GM23338 (cell line): ENCODE data around the gene MAP1LC3A. TPM values are rescaled to one million over a fixed set of nuclear protein-coding genes. Genes with fewer than 3 reads are reported as not detected.

Experiments used
- ATAC-seq: fragments of 200-7000 bp; cut with Tn5 transposase; 3 replicates; pipeline ENCODE4 v1.9.1; 2020
- DNase-seq: peaks from one replicate; pipeline ENCODE4 v3.0.0-alpha.2; 2015; ENCODE audit warnings: low spot score
- H2AFZ ChIP-seq: fragments of 200-600 bp; sonication (generic); 2 replicates; pipeline ENCODE4 v1.8.0; 2016; ENCODE audit warnings: antibody characterized with exemption, mild to moderate bottlenecking, moderate library complexity
- H3F3A ChIP-seq: fragments of 200-600 bp; sonication (generic); replicated peaks from 2 replicates; pipeline ENCODE4 v1.8.0; 2017; ENCODE audit warnings: antibody characterized with exemption, mixed run types, low read depth
- H3K27ac ChIP-seq: fragments of 200-600 bp; sonication (generic); 2 replicates; pipeline ENCODE4 v1.6.1; 2016; ENCODE audit warnings: low read depth
- H3K27me3 ChIP-seq: fragments of 200-600 bp; sonication (generic); 2 replicates; pipeline ENCODE4 v1.8.0; 2016; ENCODE audit warnings: mild to moderate bottlenecking, mixed run types, moderate library complexity; ENCODE audit not compliant: insufficient read depth
- H3K36me3 ChIP-seq: fragments of 200-600 bp; sonication (generic); 2 replicates; pipeline ENCODE4 v1.8.0; 2016; ENCODE audit warnings: mild to moderate bottlenecking; ENCODE audit not compliant: insufficient read depth
- H3K4me1 ChIP-seq: fragments of 200-600 bp; sonication (generic); 2 replicates; pipeline ENCODE4 v1.8.0; 2016; ENCODE audit warnings: mild to moderate bottlenecking, moderate library complexity; ENCODE audit not compliant: insufficient read depth
- H3K4me2 ChIP-seq: fragments of 200-600 bp; sonication (generic); 2 replicates; pipeline ENCODE4 v1.7.1; 2017; ENCODE audit warnings: mixed run types
- H3K4me3 ChIP-seq: fragments of 200-600 bp; sonication (generic); 2 replicates; pipeline ENCODE4 v1.6.1; 2016; ENCODE audit warnings: mixed run types
- H3K79me2 ChIP-seq: fragments of 200-600 bp; sonication (generic); replicated peaks from 2 replicates; pipeline ENCODE4 v1.8.0; 2017; ENCODE audit warnings: mild to moderate bottlenecking; ENCODE audit not compliant: insufficient read depth
- H3K9me2 ChIP-seq: fragments of 200-600 bp; sonication (generic); 2 replicates; pipeline ENCODE4 v1.8.0; 2017; ENCODE audit not compliant: insufficient read depth
- H4K20me1 ChIP-seq: fragments of 200-600 bp; sonication (generic); replicated peaks from 2 replicates; pipeline ENCODE4 v1.8.0; 2017; ENCODE audit warnings: mild to moderate bottlenecking; ENCODE audit not compliant: insufficient read depth
- H3K27ac Mint-ChIP-seq: 2 replicates; pipeline ENCODE4 v1.8.0; 2020; ENCODE audit warnings: inconsistent platforms, mild to moderate bottlenecking, moderate library complexity, mixed read lengths
- H3K27me3 Mint-ChIP-seq: 3 replicates; pipeline ENCODE4 v1.8.0; 2022; ENCODE audit warnings: low read depth, mild to moderate bottlenecking, moderate library complexity, mixed read lengths, inconsistent platforms; ENCODE audit not compliant: insufficient read depth, poor library complexity
- H3K36me3 Mint-ChIP-seq: 3 replicates; pipeline ENCODE4 v1.8.0; 2021; ENCODE audit warnings: low read depth, mild to moderate bottlenecking, inconsistent platforms, moderate library complexity, mixed read lengths
- H3K4me1 Mint-ChIP-seq: 3 replicates; pipeline ENCODE4 v1.8.0; 2020; ENCODE audit warnings: mild to moderate bottlenecking, inconsistent platforms, mixed read lengths
- H3K4me3 Mint-ChIP-seq: 3 replicates; pipeline ENCODE4 v1.8.0; 2021; ENCODE audit warnings: moderate library complexity, mild to moderate bottlenecking, inconsistent platforms, mixed read lengths
- H3K9me3 Mint-ChIP-seq: 3 replicates; pipeline ENCODE4 v1.8.0; 2020; ENCODE audit warnings: moderate library complexity, mild to moderate bottlenecking, inconsistent platforms, mixed read lengths
- CREB1 ChIP-seq: fragments of 250-450 bp; sonication (Bioruptor Pico); IDR thresholded peaks from 2 replicates; pipeline ENCODE4 v1.5.0; 2020; ENCODE audit warnings: low read depth, mild to moderate bottlenecking, moderate library complexity
- polyA plus RNA-seq: library from polyadenylated mRNA; unstranded; fragments of >200 nt; fragmentation: Nextera tagmentation; extraction: Ambion mirVana; gene quantifications from 2 replicates; pipeline ENCODE4 v1.2.1, GENCODE V29; 2016
- total RNA-seq: library from RNA; depleted of rRNA; stranded (reverse); fragments of >200 nt; shearing (Covaris generic); gene quantifications from 2 replicates; pipeline ENCODE4 v1.2.3, GENCODE V29; 2014
- TF ChIP-seq, protein P1 (sequence below): fragments of 250-450 bp; sonication (Bioruptor Pico); IDR thresholded peaks from 2 replicates; pipeline ENCODE4 v1.5.0; 2020; ENCODE audit warnings: mild to moderate bottlenecking, moderate library complexity
- TF ChIP-seq, protein P2 (sequence below), 2 experiments: fragments of 200-600 bp in 1 of 2; sonication (generic) in 1 of 2; conservative IDR thresholded peaks; 2 replicates each; pipeline versions ENCODE4 v1.5.1 to v1.6.1; 2016 to 2017; ENCODE audit warnings: antibody characterized with exemption in 2 of 2, low read depth in 2 of 2, mild to moderate bottlenecking in 2 of 2, moderate library complexity in 1 of 2

The MAP1LC3A gene
- total and polyA plus RNA-seq, 2 experiments from 2014 or later = 15.2 to 15.9 TPM

GRCh38 chr20:34538671-34539123 is 19.8 kb upstream of the MAP1LC3A start (continued):
- TF ChIP-seq, protein P1, sequence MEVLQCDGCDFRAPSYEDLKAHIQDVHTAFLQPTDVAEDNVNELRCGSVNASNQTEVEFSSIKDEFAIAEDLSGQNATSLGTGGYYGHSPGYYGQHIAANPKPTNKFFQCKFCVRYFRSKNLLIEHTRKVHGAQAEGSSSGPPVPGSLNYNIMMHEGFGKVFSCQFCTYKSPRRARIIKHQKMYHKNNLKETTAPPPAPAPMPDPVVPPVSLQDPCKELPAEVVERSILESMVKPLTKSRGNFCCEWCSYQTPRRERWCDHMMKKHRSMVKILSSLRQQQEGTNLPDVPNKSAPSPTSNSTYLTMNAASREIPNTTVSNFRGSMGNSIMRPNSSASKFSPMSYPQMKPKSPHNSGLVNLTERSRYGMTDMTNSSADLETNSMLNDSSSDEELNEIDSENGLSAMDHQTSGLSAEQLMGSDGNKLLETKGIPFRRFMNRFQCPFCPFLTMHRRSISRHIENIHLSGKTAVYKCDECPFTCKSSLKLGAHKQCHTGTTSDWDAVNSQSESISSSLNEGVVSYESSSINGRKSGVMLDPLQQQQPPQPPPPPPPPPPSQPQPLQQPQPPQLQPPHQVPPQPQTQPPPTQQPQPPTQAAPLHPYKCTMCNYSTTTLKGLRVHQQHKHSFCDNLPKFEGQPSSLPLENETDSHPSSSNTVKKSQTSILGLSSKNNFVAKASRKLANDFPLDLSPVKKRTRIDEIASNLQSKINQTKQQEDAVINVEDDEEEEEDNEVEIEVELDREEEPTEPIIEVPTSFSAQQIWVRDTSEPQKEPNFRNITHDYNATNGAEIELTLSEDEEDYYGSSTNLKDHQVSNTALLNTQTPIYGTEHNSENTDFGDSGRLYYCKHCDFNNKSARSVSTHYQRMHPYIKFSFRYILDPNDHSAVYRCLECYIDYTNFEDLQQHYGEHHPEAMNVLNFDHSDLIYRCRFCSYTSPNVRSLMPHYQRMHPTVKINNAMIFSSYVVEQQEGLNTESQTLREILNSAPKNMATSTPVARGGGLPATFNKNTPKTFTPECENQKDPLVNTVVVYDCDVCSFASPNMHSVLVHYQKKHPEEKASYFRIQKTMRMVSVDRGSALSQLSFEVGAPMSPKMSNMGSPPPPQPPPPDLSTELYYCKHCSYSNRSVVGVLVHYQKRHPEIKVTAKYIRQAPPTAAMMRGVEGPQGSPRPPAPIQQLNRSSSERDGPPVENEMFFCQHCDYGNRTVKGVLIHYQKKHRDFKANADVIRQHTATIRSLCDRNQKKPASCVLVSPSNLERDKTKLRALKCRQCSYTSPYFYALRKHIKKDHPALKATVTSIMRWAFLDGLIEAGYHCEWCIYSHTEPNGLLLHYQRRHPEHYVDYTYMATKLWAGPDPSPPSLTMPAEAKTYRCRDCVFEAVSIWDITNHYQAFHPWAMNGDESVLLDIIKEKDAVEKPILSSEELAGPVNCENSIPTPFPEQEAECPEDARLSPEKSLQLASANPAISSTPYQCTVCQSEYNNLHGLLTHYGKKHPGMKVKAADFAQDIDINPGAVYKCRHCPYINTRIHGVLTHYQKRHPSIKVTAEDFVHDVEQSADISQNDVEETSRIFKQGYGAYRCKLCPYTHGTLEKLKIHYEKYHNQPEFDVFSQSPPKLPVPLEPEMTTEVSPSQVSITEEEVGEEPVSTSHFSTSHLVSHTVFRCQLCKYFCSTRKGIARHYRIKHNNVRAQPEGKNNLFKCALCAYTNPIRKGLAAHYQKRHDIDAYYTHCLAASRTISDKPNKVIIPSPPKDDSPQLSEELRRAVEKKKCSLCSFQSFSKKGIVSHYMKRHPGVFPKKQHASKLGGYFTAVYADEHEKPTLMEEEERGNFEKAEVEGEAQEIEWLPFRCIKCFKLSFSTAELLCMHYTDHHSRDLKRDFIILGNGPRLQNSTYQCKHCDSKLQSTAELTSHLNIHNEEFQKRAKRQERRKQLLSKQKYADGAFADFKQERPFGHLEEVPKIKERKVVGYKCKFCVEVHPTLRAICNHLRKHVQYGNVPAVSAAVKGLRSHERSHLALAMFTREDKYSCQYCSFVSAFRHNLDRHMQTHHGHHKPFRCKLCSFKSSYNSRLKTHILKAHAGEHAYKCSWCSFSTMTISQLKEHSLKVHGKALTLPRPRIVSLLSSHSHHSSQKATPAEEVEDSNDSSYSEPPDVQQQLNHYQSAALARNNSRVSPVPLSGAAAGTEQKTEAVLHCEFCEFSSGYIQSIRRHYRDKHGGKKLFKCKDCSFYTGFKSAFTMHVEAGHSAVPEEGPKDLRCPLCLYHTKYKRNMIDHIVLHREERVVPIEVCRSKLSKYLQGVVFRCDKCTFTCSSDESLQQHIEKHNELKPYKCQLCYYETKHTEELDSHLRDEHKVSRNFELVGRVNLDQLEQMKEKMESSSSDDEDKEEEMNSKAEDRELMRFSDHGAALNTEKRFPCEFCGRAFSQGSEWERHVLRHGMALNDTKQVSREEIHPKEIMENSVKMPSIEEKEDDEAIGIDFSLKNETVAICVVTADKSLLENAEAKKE (CRISPR knock-in tag) = no peak
- TF ChIP-seq, protein P2, sequence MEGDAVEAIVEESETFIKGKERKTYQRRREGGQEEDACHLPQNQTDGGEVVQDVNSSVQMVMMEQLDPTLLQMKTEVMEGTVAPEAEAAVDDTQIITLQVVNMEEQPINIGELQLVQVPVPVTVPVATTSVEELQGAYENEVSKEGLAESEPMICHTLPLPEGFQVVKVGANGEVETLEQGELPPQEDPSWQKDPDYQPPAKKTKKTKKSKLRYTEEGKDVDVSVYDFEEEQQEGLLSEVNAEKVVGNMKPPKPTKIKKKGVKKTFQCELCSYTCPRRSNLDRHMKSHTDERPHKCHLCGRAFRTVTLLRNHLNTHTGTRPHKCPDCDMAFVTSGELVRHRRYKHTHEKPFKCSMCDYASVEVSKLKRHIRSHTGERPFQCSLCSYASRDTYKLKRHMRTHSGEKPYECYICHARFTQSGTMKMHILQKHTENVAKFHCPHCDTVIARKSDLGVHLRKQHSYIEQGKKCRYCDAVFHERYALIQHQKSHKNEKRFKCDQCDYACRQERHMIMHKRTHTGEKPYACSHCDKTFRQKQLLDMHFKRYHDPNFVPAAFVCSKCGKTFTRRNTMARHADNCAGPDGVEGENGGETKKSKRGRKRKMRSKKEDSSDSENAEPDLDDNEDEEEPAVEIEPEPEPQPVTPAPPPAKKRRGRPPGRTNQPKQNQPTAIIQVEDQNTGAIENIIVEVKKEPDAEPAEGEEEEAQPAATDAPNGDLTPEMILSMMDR (conservative IDR thresholded peaks at IDR 0.05; ENCODE audit: low read depth in 2 of 2) = peak; percentile 79 to 82

DNA sequence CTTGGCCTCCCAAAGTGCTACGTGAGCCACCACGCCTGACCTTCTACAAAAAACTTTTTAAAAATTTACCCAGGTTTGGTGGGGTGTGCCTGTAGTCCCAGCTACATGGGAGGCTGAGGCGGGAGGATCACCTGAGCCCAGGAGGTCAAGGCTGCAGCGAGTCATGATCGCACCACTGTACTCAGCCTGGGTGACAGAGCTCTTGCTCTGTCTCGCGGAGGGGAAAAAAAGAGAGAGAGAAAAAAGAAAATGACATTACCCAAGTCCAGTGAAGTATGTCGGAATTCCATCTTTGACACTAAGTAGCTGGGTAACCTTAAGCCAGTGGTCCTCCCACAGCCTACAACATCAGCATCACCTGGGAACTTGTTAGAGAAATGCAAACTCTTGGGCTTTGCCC is 18.8 kb upstream of the MAP1LC3A start:
- H3K4me3 Mint-ChIP-seq = no peak overlapping the region
- no peaks in the 10 kb centered on the region for H3K79me2 ChIP-seq
- no peak overlapping the region for H3K4me2 ChIP-seq
- H3K27ac Mint-ChIP-seq = no peak overlapping the region
- no peak overlapping the region for H3K27ac ChIP-seq
- peaks cover 13% of the 10 kb centered on the region for H3K27me3 Mint-ChIP-seq
- H4K20me1 ChIP-seq = no peaks in the 10 kb centered on the region; the same call in 1 of the 2 replicates
- H3K4me3 ChIP-seq = no peak overlapping the region
- no peak overlapping the region for H2AFZ ChIP-seq
- H3K4me1 Mint-ChIP-seq = peaks cover 11% of the 10 kb centered on the region
- 0 out of 2 replicates have a peak, but pooled peaks cover 4% of the 10 kb centered on the region for H3F3A ChIP-seq
- no peaks in the 10 kb centered on the region for H3K9me2 ChIP-seq
- DNase-seq (no peak), ATAC-seq (no peak)
- 0 out of 2 replicates have a peak, but pooled peaks cover under 1% of the 10 kb centered on the region for H3K27me3 ChIP-seq
- H3K36me3 Mint-ChIP-seq = peaks cover 37% of the 10 kb centered on the region
- H3K9me3 Mint-ChIP-seq = no peaks in the 10 kb centered on the region
- peaks cover 11% of the 10 kb centered on the region for H3K36me3 ChIP-seq
- H3K4me1 ChIP-seq = no peaks in the 10 kb centered on the region; the same call in 1 of the 2 replicates
- no peak for TF ChIP-seq CREB1 (CRISPR knock-in tag)
- TF ChIP-seq, protein P2 (conservative IDR thresholded peaks at IDR 0.05; ENCODE audit: low read depth in 2 of 2) = no peak
- TF ChIP-seq, protein P1 (CRISPR knock-in tag) = no peak
